WTC11 (cell line): ENCODE data around the gene GPR158. TPM values are rescaled to one million over a fixed set of nuclear protein-coding genes. Genes with fewer than 3 reads are reported as not detected.

Experiments
- ATAC-seq: fragments of 200-7000 bp; cut with Tn5 transposase; 2 replicates; pipeline ENCODE4 v1.10.0; 2021; ENCODE audit warnings: mild to moderate bottlenecking, moderate library complexity
- CTCF ChIA-PET: fragments of 300-600 bp; sonication (Branson Sonifier 250); formaldehyde crosslinking; loops from one replicate; lab custom pipeline; 2021; ENCODE audit warnings: antibody characterized with exemption; lab: Charles Lee
- POLR2A ChIA-PET: fragments of 350-600 bp; sonication (Branson Sonifier 250); formaldehyde crosslinking; loops from one replicate; lab custom pipeline; 2021; ENCODE audit warnings: antibody characterized with exemption; lab: Charles Lee
- DNase-seq: peaks from one replicate; pipeline ENCODE4 v3.0.0; 2021; ENCODE audit warnings: low spot score
- H3K27ac Mint-ChIP-seq: 2 replicates; pipeline ENCODE4 v1.8.0; 2021; ENCODE audit warnings: mixed read lengths
- H3K27me3 Mint-ChIP-seq: 2 replicates; pipeline ENCODE4 v1.8.0; 2021; ENCODE audit warnings: low read depth, mild to moderate bottlenecking, moderate library complexity, mixed read lengths
- H3K36me3 Mint-ChIP-seq: 2 replicates; pipeline ENCODE4 v1.8.0; 2021; ENCODE audit warnings: mixed read lengths
- H3K4me1 Mint-ChIP-seq: 2 replicates; pipeline ENCODE4 v1.8.0; 2022; ENCODE audit warnings: mixed read lengths
- H3K4me3 Mint-ChIP-seq: 2 replicates; pipeline ENCODE4 v1.8.0; 2021; ENCODE audit warnings: mild to moderate bottlenecking, moderate library complexity, mixed read lengths
- H3K9me3 Mint-ChIP-seq: 2 replicates; pipeline ENCODE4 v1.8.0; 2021; ENCODE audit warnings: mixed read lengths
- AFF4 ChIP-seq: sonication (generic); formaldehyde crosslinking; IDR thresholded peaks from 2 replicates; pipeline ENCODE4 v1.8.1; 2023; ENCODE audit warnings: mild to moderate bottlenecking, missing genetic modification reagents, borderline replicate concordance
- ERG ChIP-seq: fragments of 250-450 bp; sonication (Bioruptor Pico); IDR thresholded peaks from 2 replicates; pipeline ENCODE4 v1.8.0; 2021; ENCODE audit warnings: mild to moderate bottlenecking
- JAZF1 ChIP-seq: fragments of 250-450 bp; sonication (Bioruptor Pico); IDR thresholded peaks from 2 replicates; pipeline ENCODE4 v1.9.0; 2021; ENCODE audit warnings: moderate library complexity, mild to moderate bottlenecking, inconsistent platforms
- NFATC4 ChIP-seq: fragments of 250-450 bp; sonication (Bioruptor Pico); IDR thresholded peaks from 2 replicates; pipeline ENCODE4 v1.9.0; 2021; ENCODE audit warnings: mild to moderate bottlenecking
- NFYB ChIP-seq: sonication (generic); formaldehyde crosslinking; conservative IDR thresholded peaks from 2 replicates; pipeline ENCODE4 v1.8.0; 2022; ENCODE audit warnings: low read depth, missing genetic modification reagents
- STAT6 ChIP-seq: sonication (generic); formaldehyde crosslinking; conservative IDR thresholded peaks from 2 replicates; pipeline ENCODE4 v1.8.1; 2023; ENCODE audit warnings: mild to moderate bottlenecking, low read depth, missing genetic modification reagents, moderate library complexity
- ZNF317 ChIP-seq: sonication (generic); formaldehyde crosslinking; IDR thresholded peaks from 2 replicates; pipeline ENCODE4 v1.8.1; 2023; ENCODE audit warnings: low read depth, mild to moderate bottlenecking, moderate library complexity, missing genetic modification reagents, borderline replicate concordance
- ZNF416 ChIP-seq: fragments of 250-450 bp; sonication (Bioruptor Pico); IDR thresholded peaks from 2 replicates; pipeline ENCODE4 v1.9.0; 2021; ENCODE audit warnings: mild to moderate bottlenecking, inconsistent platforms
- ZNF671 ChIP-seq: fragments of 250-450 bp; sonication (Bioruptor Pico); IDR thresholded peaks from 2 replicates; pipeline ENCODE4 v1.8.0; 2021; ENCODE audit warnings: mild to moderate bottlenecking
- ZSCAN18 ChIP-seq: fragments of 250-450 bp; sonication (Bioruptor Pico); IDR thresholded peaks from 2 replicates; pipeline ENCODE4 v2.1.2; 2022; ENCODE audit warnings: mild to moderate bottlenecking, moderate library complexity
- total RNA-seq: library from RNA; stranded (reverse); gene quantifications from 3 replicates; pipeline ENCODE4 v1.2.3, GENCODE V29; 2021
- TF ChIP-seq, protein P1 (sequence below): fragments of 250-450 bp; sonication (Bioruptor Pico); IDR thresholded peaks from 2 replicates; pipeline ENCODE4 v1.9.0; 2021; ENCODE audit warnings: mild to moderate bottlenecking, borderline replicate concordance
- TF ChIP-seq, protein P2 (sequence below): sonication (generic); formaldehyde crosslinking; IDR thresholded peaks from 2 replicates; pipeline ENCODE4 v1.8.1; 2023; ENCODE audit warnings: mild to moderate bottlenecking, missing genetic modification reagents
- TF ChIP-seq, protein P3 (sequence below): sonication (generic); formaldehyde crosslinking; conservative IDR thresholded peaks from 2 replicates; pipeline ENCODE4 v1.8.1; 2022; ENCODE audit warnings: mild to moderate bottlenecking, missing genetic modification reagents
- TF ChIP-seq, protein P4 (sequence below): sonication (generic); formaldehyde crosslinking; IDR thresholded peaks from 2 replicates; pipeline ENCODE4 v1.8.0; 2022; ENCODE audit warnings: mild to moderate bottlenecking, missing genetic modification reagents
- TF ChIP-seq, protein P5 (sequence below): sonication (generic); formaldehyde crosslinking; IDR thresholded peaks from 2 replicates; pipeline ENCODE4 v1.8.1; 2023; ENCODE audit warnings: mild to moderate bottlenecking, moderate library complexity, missing genetic modification reagents

Gene GPR158
- total RNA-seq, 1 experiment from 2014 or later: 0.63 TPM

- TF ChIP-seq, protein P1, sequence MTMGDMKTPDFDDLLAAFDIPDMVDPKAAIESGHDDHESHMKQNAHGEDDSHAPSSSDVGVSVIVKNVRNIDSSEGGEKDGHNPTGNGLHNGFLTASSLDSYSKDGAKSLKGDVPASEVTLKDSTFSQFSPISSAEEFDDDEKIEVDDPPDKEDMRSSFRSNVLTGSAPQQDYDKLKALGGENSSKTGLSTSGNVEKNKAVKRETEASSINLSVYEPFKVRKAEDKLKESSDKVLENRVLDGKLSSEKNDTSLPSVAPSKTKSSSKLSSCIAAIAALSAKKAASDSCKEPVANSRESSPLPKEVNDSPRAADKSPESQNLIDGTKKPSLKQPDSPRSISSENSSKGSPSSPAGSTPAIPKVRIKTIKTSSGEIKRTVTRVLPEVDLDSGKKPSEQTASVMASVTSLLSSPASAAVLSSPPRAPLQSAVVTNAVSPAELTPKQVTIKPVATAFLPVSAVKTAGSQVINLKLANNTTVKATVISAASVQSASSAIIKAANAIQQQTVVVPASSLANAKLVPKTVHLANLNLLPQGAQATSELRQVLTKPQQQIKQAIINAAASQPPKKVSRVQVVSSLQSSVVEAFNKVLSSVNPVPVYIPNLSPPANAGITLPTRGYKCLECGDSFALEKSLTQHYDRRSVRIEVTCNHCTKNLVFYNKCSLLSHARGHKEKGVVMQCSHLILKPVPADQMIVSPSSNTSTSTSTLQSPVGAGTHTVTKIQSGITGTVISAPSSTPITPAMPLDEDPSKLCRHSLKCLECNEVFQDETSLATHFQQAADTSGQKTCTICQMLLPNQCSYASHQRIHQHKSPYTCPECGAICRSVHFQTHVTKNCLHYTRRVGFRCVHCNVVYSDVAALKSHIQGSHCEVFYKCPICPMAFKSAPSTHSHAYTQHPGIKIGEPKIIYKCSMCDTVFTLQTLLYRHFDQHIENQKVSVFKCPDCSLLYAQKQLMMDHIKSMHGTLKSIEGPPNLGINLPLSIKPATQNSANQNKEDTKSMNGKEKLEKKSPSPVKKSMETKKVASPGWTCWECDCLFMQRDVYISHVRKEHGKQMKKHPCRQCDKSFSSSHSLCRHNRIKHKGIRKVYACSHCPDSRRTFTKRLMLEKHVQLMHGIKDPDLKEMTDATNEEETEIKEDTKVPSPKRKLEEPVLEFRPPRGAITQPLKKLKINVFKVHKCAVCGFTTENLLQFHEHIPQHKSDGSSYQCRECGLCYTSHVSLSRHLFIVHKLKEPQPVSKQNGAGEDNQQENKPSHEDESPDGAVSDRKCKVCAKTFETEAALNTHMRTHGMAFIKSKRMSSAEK (CRISPR knock-in tag): no peak
- TF ChIP-seq ZNF671 (CRISPR knock-in tag): no peak
- no peak for TF ChIP-seq ZNF416 (CRISPR knock-in tag)
These were observed 223.9 kb downstream of the GPR158 start (continued) for GRCh38 chr10:25398680-25399079.

DNA sequence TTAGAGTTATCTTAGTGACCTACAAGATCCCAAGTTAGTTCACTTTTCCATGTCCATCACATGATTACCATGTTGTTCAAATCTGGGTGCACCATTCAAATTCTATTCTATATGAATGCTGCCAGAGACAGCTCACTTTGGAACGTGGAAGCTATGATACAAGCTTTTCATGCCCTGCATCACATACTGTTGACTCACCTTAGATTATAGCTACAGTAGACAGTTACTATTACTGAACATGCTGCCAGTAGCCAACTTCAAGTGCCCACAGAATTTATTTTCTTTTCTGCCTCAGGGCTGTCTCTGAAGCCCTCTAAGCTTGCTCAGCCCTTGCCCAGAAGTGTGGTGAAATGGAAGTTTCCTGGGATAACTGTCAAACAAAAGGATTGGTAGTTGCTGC lies 231.1 kb downstream of the GPR158 start:
- Mint-ChIP-seq H3K36me3 (no peaks in the 10 kb centered on the region), H3K4me1 (no peaks in the 10 kb centered on the region), H3K27me3 (no peaks in the 10 kb centered on the region), H3K4me3 (no peak overlapping the region), H3K27ac (no peak overlapping the region), H3K9me3 (no peaks in the 10 kb centered on the region)
- no peak for DNase-seq
- POLR2A ChIA-PET: no interaction called here
- CTCF ChIA-PET: no interaction called here
- no peak for ATAC-seq
- TF ChIP-seq, protein P2, sequence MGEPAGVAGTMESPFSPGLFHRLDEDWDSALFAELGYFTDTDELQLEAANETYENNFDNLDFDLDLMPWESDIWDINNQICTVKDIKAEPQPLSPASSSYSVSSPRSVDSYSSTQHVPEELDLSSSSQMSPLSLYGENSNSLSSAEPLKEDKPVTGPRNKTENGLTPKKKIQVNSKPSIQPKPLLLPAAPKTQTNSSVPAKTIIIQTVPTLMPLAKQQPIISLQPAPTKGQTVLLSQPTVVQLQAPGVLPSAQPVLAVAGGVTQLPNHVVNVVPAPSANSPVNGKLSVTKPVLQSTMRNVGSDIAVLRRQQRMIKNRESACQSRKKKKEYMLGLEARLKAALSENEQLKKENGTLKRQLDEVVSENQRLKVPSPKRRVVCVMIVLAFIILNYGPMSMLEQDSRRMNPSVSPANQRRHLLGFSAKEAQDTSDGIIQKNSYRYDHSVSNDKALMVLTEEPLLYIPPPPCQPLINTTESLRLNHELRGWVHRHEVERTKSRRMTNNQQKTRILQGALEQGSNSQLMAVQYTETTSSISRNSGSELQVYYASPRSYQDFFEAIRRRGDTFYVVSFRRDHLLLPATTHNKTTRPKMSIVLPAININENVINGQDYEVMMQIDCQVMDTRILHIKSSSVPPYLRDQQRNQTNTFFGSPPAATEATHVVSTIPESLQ (CRISPR knock-in tag): no peak
- TF ChIP-seq JAZF1 (CRISPR knock-in tag) (no peak), AFF4 (CRISPR knock-in tag) (no peak), STAT6 (CRISPR knock-in tag) (no peak), ERG (CRISPR knock-in tag) (no peak), NFATC4 (no peak), NFYB (no peak), ZSCAN18 (no peak), ZNF317 (CRISPR knock-in tag) (no peak)
- TF ChIP-seq, protein P3, sequence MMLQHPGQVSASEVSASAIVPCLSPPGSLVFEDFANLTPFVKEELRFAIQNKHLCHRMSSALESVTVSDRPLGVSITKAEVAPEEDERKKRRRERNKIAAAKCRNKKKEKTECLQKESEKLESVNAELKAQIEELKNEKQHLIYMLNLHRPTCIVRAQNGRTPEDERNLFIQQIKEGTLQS (CRISPR knock-in tag): no peak
- TF ChIP-seq, protein P4, sequence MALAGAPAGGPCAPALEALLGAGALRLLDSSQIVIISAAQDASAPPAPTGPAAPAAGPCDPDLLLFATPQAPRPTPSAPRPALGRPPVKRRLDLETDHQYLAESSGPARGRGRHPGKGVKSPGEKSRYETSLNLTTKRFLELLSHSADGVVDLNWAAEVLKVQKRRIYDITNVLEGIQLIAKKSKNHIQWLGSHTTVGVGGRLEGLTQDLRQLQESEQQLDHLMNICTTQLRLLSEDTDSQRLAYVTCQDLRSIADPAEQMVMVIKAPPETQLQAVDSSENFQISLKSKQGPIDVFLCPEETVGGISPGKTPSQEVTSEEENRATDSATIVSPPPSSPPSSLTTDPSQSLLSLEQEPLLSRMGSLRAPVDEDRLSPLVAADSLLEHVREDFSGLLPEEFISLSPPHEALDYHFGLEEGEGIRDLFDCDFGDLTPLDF (CRISPR knock-in tag): no peak
- TF ChIP-seq, protein P5, sequence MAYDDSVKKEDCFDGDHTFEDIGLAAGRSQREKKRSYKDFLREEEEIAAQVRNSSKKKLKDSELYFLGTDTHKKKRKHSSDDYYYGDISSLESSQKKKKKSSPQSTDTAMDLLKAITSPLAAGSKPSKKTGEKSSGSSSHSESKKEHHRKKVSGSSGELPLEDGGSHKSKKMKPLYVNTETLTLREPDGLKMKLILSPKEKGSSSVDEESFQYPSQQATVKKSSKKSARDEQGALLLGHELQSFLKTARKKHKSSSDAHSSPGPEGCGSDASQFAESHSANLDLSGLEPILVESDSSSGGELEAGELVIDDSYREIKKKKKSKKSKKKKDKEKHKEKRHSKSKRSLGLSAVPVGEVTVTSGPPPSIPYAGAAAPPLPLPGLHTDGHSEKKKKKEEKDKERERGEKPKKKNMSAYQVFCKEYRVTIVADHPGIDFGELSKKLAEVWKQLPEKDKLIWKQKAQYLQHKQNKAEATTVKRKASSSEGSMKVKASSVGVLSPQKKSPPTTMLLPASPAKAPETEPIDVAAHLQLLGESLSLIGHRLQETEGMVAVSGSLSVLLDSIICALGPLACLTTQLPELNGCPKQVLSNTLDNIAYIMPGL (CRISPR knock-in tag): no peak
